Measurements from ENCODE around the gene SCLY. TPM values are rescaled to one million over a fixed set of nuclear protein-coding genes. Genes with fewer than 3 reads are reported as not detected.
A peak's percentile ranks its signal among the peaks of the same experiment; 100 is the strongest.

The SCLY gene
- total and polyA plus RNA-seq, 2 of the 13 experiments (the other 11 are each of a cell fraction or from before 2014, with no cell fraction given) = 27.9 to 38.6 TPM

- TF ChIP-seq, protein P1, sequence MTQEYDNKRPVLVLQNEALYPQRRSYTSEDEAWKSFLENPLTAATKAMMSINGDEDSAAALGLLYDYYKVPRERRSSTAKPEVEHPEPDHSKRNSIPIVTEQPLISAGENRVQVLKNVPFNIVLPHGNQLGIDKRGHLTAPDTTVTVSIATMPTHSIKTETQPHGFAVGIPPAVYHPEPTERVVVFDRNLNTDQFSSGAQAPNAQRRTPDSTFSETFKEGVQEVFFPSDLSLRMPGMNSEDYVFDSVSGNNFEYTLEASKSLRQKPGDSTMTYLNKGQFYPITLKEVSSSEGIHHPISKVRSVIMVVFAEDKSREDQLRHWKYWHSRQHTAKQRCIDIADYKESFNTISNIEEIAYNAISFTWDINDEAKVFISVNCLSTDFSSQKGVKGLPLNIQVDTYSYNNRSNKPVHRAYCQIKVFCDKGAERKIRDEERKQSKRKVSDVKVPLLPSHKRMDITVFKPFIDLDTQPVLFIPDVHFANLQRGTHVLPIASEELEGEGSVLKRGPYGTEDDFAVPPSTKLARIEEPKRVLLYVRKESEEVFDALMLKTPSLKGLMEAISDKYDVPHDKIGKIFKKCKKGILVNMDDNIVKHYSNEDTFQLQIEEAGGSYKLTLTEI (CRISPR knock-in tag; conservative IDR thresholded peaks at IDR 0.05) = no peak
- no peak for TF ChIP-seq ZNF652 (CRISPR knock-in tag; IDR thresholded peaks at IDR 0.05; ENCODE audit: borderline replicate concordance, low read depth)
- TF ChIP-seq ZNF383 (CRISPR knock-in tag; IDR thresholded peaks at IDR 0.05; ENCODE audit: borderline replicate concordance) = no peak
- TF ChIP-seq MXD4 (CRISPR knock-in tag; IDR thresholded peaks at IDR 0.05) = no peak; the same call in 1 of the 2 replicates
- TF ChIP-seq TCF7 (IDR thresholded peaks at IDR 0.05; ENCODE audit: low read depth) = no peak
- TF ChIP-seq ZNF205 (CRISPR knock-in tag; IDR thresholded peaks at IDR 0.05) = peak; percentile 87
- no peak; the same call in 1 of the 2 replicates for TF ChIP-seq FIP1L1 (IDR thresholded peaks at IDR 0.05; ENCODE audit: borderline replicate concordance, insufficient read depth, low read depth, low read length)
- peak; percentile 99 for TF ChIP-seq POLR2G (IDR thresholded peaks at IDR 0.05; ENCODE audit: low read depth, low read length)
- TF ChIP-seq PHF8 (CRISPR knock-in tag; IDR thresholded peaks at IDR 0.05) = peak; percentile 100
- TF ChIP-seq HNRNPH1 (optimal IDR thresholded peaks at IDR 0.05; ENCODE audit: low read depth, low read length) = no peak
- peak; percentile 93; the same call in 1 of the 2 replicates for TF ChIP-seq KDM5B (CRISPR knock-in tag; IDR thresholded peaks at IDR 0.05; ENCODE audit: borderline replicate concordance)
- peak in 1 of 2 experiments; percentile 94; a peak in 2 of 4 replicates for TF ChIP-seq KLF16 (CRISPR knock-in tag; IDR thresholded peaks at IDR 0.05)
- peak; percentile 44; the same call in 1 of the 2 replicates for TF ChIP-seq MTA1 (CRISPR knock-in tag; IDR thresholded peaks at IDR 0.05; ENCODE audit: borderline replicate concordance)
- TF ChIP-seq SNAPC2 (CRISPR knock-in tag; IDR thresholded peaks at IDR 0.05) = no peak; the same call in 1 of the 2 replicates
- peak; percentile 66; the same call in 1 of the 2 replicates for TF ChIP-seq CCDC6 (CRISPR knock-in tag; IDR thresholded peaks at IDR 0.05)
- TF ChIP-seq ZNF510 (CRISPR knock-in tag; IDR thresholded peaks at IDR 0.05; ENCODE audit: low read depth) = peak; percentile 77
- TF ChIP-seq, protein P2, sequence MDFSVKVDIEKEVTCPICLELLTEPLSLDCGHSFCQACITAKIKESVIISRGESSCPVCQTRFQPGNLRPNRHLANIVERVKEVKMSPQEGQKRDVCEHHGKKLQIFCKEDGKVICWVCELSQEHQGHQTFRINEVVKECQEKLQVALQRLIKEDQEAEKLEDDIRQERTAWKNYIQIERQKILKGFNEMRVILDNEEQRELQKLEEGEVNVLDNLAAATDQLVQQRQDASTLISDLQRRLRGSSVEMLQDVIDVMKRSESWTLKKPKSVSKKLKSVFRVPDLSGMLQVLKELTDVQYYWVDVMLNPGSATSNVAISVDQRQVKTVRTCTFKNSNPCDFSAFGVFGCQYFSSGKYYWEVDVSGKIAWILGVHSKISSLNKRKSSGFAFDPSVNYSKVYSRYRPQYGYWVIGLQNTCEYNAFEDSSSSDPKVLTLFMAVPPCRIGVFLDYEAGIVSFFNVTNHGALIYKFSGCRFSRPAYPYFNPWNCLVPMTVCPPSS (IDR thresholded peaks at IDR 0.05) = no peak
- peak; percentile 60; the same call in 1 of the 2 replicates for TF ChIP-seq ZFP1 (CRISPR knock-in tag; IDR thresholded peaks at IDR 0.05)
- no peak for TF ChIP-seq PPARG (CRISPR knock-in tag; conservative IDR thresholded peaks at IDR 0.05)
- TF ChIP-seq ZNF784 (CRISPR knock-in tag; IDR thresholded peaks at IDR 0.05; ENCODE audit: borderline replicate concordance) = peak; percentile 95; the same call in 1 of the 2 replicates
- TF ChIP-seq YEATS4 (CRISPR knock-in tag; IDR thresholded peaks at IDR 0.05; ENCODE audit: borderline replicate concordance) = peak; percentile 88
- TF ChIP-seq ZNF703 (CRISPR knock-in tag; IDR thresholded peaks at IDR 0.05; ENCODE audit: borderline replicate concordance) = no peak; the same call in 1 of the 2 replicates
- no peak for TF ChIP-seq MBD4 (IDR thresholded peaks at IDR 0.05; ENCODE audit: borderline replicate concordance, low read length)
- TF ChIP-seq CBX5 (CRISPR knock-in tag; IDR thresholded peaks at IDR 0.05; ENCODE audit: borderline replicate concordance) = 0 out of 2 replicates have a peak, but pooled peaks have one; percentile 45
- TF ChIP-seq ZNF138 (CRISPR knock-in tag; IDR thresholded peaks at IDR 0.05; ENCODE audit: low read depth) = no peak; the same call in 1 of the 2 replicates
- TF ChIP-seq MATR3 (CRISPR knock-in tag; IDR thresholded peaks at IDR 0.05) = no peak
- TF ChIP-seq NFKBIZ (CRISPR knock-in tag; IDR thresholded peaks at IDR 0.05) = no peak; the same call in 1 of the 2 replicates
Observed at GRCh38 chr2:238060542-238061314, at the start of gene SCLY (continued).
